Activated CD4-positive, alpha-beta T cell treated with anti-CD3 and anti-CD28 coated beads, Interleukin-2, amount 50 U/mL, for 1 hour (primary cell): ENCODE results near the gene ANKS1B.

ENCODE experiments used
- DNase-seq: peaks from one replicate; pipeline ENCODE4 v3.0.0-alpha.2; 2020

Gene ANKS1B

DNA sequence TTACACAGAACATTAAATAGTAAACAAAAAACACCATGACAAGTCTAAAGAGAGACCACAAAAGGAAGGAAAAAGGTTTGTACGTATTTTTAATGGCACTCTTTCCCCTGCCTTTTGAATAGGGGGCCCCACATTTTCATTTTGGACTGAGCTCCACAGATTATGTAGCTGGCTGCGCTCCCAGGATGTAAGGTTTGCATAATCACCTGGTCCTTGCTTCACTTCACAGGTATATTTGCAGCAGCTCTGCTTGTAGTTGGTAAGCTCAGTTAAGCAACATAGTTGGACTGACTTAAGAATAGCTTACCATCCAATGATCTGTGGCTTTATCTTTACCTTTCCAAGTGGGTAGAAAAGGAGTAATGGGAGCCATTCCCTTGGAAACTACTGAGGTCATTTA lies 885.0 kb downstream of the ANKS1B start:
- DNase-seq, result no peak

DNA sequence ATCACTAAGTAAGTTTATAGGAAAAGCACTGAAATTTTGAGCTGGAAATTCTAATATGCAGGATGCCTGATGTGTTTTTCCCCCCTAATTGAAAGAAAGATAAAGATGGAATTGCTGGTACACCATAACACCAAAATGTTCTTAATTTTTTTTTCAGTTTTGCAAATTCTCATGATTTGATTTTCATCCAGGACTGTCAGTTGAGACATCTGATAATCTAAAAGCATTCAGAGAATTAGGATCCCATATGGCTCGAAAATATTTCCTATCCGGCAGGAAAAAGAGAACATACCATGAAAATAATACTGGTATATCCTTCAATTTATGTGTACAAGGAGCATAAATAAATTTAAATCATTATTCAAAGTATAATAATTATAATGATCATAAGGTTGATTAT lies 887.6 kb downstream of the ANKS1B start:
- DNase-seq, result no peak

DNA sequence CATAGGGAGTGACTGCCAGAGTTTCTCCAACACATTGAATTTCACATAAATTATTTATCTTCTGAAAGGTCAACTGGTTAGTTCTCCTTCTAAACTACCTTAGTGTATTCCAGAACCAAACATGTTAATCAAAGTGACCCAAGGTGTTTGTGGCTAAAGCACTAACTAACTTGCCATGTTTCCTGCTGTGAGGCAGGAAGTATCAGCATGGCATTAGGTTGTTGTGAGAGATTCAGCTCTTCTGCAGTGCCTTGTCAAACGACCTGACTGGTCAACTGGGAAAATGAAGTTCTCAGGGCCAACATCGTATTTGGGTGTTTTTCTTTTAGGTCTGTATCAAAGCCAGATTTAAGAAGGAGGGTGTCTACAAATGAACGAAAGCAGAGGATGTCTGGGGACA lies 891.6 kb downstream of the ANKS1B start:
- no peak for DNase-seq

DNA sequence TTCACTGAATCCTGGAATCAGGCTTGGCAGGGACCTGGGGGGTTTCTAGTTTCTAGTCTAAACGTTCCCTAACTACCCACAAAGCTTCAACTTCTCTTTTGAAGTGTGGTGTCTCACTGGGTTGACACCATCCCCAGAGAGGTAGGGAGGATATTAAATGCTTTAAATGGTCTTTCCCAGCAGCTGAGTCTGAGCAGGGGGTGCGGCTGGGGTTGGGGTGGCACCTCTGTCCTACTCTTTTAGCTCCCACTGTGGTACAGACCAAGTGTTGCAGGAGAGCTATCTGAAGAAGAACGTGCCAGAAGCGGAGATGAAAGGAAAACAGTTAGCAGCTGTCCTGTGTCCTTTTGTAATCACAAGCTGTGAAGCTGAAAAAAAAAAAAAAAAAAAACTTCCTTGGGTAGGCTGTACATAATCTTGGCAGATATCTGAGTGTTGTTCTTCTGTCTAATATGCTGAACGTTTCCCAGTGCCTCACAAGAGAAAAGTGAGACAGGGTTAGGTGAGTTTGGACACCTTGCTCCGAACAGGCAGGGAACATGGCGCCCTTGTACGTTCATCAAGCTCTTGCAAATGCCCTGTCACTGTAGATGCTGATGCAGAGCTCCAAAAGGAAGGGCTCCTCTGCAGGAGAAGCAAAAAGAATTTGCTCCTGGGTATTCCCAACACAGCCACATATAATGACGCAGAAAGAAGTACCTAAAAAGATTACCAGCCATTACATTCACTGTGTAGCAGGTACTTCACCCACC lies 892.5 kb downstream of the ANKS1B start:
- no peak for DNase-seq

DNA sequence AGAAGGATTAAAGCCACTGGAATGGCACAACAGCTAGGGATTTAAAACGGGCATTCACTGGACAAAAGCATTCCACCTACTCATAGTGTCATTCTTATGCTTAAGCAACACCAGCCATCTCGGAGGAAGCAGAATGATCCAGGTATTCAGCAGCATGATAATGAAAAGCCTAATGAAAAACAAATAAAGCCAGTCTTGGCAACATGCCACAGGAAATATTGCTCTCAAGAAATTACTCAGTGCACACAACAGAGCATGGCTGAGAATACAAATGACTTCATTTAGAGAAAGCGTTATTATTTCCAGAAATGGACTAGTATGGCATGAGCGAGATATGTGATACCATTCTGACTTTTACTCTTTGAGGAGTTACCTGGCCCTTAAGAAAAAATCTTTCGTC lies 897.5 kb downstream of the ANKS1B start:
- DNase-seq, result no peak

DNA sequence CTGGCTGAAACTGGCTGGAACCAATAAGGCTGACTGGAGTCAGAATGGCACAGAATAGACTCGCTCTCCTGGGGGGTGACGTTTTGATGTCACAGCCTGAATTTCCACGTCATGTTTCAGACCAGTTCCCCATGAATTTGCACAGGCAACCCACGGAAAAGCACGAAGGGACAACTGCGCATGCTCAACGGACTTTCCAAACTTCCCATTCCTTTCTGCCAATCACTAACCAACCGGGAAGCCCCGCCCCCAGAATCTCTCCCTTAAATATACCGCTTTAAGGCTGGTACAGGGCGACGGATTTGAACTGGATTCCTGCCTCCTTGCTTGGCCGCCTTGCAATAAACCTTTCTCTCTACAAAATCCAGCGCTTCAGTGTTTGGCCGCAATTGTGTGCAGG lies 904.9 kb downstream of the ANKS1B start:
- DNase-seq, result no peak

DNA sequence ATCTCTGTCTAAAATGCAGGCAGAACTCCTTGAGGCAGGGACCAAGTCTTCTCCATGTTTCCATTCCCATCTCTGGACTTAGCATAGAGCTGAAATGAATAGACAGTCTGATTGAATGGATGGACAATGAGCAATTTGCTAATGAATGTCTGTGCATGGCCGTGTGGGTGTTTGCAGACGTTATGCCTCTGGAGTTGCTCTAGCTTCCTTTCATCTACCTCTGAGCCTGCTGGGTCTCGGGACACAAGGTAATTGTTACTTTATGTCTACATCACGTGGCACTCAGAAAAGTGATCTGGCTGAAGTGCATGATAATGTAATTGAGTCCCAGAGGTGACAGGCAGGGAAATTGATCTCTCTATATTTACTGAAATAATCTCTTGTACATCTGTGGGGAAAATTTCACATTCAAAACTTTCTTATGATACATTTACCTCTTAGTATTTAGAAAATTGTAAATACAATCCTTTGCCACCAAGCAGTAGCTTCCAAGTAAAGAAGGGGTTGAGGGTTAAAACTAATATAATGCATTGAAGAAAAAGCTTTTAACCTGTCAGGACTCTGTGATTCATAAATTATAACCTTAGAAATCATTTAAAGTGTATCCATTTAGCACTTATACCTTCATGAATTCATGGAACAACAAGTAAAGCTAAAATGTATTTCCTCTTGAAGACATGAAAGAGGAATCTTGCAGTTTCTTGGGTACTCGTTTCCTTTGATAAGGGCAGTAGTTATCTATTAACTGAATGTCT lies 915.6 kb downstream of the ANKS1B start:
- DNase-seq, result no peak

DNA sequence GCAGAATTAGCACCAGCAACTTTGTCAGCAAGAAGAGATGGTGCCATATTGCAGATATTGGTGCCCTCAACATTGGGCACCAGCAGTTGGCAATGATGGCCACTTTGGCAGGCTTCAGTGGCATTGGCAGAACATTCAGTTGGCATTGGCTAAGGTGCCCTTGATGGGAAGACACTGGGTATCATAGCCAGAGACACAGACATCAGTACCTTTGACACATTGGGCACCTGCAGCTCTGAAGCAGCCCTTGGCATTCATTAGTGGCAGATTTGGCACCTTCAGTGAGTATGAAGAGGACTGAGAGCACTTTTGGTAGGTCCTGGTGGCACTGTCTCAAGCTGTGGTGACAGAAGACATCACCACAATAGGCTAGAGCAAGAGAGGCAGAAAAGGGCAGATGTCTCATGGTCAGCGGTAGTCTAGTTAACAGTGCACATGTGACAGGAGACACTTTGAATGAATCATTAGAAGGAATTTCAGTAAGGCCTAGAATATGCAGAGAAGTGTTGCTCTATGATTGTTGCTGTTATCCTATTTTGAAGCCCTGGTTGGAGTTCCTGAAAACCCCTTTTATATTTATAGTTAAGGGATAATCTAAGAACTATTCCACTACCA lies 917.5 kb downstream of the ANKS1B start:
- no peak for DNase-seq

DNA sequence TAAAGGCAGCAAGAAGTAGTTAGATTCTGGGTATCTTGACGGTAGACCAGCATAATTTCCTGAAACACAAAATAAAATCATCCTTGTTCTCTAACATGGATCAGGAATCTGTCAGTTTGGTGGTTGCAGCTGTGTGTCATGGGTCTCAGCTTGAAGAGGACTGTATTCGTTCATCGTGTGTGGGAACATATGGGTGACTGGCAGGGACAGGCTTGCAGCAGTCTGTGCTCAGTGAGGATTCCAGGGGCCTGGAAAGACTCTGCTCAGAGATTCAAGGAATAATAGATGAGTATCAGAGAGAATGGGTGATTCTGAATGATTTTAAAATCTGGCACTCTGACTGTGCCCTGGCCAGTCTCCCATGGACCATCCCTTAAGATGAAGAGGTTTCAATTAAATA lies 918.0 kb downstream of the ANKS1B start:
- DNase-seq, result no peak

DNA sequence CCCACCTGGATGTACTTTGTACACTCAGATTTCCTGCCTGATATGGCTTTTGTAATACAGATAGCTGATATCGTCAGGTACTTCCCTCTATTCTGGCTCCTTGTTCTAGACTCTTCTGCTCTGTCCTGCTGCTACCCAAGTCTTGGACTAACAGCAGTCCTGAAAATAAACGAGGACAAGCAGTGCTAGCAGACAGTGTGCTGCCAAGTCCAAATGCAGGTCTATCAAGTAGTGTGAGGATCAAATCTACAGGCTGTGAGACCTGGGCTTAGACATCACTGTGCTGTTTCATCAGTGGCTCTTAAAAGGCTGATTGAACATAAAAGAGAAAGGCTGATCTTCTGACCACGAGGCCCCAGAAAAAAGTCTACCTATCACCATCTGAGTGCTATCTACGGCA lies 921.6 kb downstream of the ANKS1B start:
- no peak for DNase-seq

DNA sequence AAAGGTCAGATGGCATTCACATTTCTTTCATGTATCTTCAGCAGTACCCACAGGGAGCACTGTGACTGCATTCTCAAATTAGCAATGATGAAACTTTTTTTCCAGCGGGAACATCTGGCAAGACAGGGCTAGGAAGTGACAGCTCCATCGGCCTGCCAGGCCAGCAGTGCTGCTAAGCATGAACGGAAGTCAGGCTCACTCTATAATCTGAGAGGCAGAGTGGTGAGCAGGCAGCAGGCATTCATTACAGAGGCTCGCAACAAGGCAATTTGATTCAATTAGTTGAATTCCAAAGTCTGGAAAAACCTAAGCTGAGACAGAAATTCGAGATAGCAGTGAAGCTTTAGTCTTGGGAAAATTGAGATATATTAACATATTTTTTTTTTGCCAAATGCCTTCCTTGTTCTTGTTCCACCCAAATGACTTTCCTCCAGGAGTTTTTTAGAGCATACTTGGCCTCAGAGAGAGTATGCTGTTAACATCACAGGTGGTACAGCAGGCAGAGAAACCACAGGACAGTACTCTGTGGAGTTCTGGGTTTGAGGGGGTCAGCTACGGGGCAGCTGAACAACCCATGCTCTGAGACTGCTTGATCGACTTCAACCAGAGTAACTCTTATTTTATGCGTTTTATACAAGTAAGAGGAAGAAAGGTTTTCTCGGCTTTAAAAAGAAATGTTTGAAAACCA lies 924.8 kb downstream of the ANKS1B start:
- no peak for DNase-seq

DNA sequence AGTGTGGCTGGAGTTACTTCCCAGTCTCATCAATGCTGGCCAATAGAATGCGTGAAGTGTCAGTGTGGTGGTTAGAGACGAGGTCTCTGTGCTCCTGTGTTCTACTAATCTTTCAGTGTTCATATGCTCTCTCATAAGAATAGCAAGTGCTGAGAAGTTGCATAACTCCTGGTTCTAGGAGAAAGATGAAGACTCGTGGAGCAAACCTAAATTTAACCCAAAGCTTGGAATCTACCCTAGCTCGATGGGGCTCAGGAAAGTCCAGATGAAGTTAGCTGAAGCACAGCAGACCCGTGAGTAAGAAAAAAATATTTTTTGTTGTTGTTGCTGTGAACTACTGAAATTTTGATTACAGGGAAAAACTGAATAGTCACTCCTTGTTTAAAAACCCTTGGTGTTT lies 927.1 kb downstream of the ANKS1B start:
- DNase-seq, result no peak

DNA sequence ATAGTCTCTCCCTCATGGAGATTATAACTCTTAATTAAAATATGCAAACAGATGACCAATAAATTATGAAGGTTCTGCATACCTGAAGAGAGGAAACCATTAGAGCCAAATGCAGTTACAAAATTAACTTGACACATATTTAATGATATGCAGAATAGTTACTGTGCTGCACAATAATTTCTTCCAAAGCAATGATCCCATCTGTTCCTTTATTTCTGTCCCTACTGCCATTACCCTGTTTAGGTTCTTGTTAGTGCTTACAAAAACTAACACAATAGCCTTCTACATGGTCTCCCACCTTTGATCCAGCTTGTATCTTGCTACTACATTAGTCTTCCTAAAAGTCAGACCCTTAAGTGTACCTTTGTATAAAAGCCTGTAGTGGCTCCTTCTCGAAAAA lies 928.5 kb downstream of the ANKS1B start:
- no peak for DNase-seq

DNA sequence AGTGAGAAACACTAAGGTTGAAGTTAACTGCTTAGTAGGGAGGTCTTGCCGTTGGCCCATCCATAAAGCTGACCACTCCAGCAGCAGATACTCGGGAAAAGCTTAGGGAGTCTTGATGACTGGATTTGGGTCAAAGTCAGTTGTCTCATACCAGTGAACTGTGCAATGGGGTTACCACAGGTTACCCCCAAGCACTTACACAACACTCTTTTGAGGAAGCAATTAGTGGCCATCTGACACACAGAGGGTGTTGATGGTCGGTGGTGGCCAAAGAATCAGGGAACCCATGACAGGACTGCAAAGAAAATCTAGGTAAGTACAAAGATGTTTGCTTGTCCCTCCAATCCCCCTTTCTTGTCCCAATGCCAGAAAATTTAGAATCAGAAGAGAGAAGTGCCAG lies 929.4 kb downstream of the ANKS1B start:
- DNase-seq, result no peak

DNA sequence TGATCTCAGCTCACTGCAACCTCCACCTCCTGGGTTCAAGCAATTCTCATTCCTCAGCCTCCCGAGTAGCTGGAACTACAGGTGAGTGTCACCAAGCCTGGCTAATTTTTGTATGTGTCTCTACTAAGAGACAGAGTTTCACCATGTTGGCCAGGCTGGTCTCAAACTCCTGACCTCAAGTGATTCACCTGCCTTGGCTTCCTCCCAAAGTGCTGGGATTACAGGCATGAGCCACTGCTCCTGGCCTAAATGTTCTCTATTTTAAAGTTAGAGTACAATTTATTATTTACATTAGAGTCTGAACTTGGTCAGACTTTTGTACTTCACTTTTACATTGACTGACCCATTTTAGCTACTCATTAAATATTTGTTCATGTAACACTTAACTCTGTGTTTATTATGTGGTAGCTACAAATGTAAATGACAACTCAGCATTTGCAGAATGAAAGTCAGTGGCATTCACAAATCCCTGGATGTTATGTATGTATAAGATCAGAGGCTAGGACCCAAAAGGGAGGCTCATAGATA lies 930.1 kb downstream of the ANKS1B start:
- no peak for DNase-seq

DNA sequence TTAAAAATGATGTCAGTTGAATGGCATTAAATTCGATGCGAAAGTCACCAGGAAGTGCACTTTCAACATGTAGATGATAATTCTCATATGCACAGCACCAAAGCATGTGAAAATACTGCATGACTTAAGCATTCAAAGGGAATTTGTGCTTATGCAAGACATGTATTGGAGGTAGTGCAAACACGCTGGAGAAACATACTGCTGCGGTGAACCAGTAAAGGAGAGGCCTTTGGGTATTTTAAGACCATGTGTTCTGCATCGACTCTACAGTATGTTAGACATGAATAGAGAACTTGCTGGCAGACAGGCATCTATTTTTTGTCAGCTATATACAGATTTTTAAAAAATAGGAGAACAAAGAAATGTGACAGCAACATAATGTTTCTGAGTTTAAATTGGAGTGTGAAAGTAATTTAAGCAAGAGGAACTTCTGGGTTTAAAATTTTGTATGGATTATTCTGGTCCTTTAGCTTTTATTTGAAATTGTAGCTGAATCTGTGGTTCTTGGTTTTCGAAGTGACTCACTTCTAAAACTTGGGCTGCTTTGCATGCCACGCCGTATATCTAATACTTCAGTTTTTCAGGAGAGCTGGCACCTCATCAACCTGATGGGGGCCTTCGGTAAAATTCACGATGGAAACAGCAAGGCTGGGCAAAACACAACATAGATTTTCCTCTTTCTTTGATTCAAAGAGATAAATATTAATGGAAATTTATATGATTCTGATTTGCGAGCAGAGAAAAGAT lies 930.9 kb downstream of the ANKS1B start:
- DNase-seq, result no peak

DNA sequence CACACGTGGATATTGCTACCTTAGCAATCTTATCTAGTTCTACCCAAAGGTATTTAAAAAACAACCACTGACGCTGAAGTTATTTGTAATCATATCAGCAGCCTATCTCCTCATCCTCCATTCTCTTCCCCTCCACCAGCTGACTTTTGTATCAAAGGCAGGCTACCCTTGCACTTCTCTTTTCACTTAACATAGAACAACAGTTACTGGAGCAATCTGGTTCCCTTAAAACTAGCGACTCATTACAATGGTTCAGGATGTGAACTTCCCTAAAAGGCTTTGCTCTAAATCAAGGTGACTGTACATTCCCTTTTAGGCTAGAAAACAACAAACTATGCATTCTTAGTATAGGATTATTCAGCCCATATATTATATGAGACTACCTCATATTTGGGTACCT lies 935.0 kb downstream of the ANKS1B start:
- DNase-seq, result no peak

DNA sequence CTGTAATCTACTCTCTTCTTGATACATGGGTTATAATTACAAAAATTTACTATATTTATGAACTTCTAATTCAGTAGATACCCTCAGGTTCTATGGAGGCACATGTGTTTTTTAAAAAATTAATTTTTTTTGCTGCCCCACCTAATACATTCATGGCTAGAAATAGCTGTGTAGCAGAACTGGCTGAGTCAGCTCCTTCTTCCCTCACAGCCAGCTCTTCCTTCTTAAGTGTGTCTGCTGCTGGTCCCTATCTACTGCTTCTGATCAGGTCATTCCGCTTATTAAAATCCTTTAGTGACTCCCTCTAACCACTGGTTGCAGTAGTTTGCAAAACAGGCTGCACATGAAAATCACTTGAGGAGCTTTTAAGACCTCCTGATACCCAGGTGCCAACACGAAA lies 939.6 kb downstream of the ANKS1B start:
- DNase-seq, result no peak

DNA sequence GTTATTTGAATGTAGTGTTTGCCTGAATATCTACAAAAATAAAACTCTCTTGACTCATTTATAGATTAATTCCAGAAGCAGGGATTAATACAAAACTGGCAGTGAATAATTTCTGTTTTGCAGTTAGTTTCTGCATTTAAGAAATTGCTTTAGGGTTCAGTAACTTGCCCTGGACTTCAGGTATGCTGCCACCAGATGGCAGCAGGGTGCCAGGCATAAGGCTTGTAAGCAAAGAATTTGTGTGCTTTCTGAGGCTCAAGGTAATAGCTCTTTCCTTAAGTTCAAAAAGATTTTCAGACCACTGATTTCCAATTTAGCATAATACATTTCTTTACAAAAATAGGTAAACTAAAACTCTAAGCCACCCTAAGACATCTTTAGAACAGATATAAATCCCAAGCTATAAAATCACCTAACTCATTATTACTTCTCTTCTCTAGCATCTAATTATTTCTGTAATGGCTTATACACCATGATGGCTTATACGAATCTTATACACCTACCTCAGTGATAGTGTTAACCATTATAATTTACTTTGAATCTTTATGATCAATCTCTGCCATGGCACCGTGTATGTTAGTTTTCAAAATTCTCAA lies 941.3 kb downstream of the ANKS1B start:
- DNase-seq, result peak; percentile 26

DNA sequence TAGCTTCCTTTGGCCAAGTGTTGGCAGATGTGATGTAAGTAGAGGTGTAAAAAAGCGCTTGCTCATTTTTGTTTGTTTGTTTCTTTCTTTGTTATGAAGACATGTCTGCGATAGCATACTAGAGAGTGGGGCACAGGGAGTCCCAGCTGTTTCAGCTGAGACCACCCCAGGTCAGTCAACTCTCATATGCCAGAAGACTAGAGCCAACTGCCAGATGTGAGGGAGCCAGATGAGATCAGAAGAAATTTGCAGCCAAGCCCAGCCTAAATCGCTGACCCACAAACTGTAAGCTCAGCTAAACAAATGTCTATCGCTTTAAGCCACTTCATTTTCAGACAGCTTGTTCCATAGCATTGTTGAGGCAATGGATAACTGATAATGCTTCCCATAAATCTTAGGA lies 942.5 kb downstream of the ANKS1B start:
- no peak for DNase-seq

DNA sequence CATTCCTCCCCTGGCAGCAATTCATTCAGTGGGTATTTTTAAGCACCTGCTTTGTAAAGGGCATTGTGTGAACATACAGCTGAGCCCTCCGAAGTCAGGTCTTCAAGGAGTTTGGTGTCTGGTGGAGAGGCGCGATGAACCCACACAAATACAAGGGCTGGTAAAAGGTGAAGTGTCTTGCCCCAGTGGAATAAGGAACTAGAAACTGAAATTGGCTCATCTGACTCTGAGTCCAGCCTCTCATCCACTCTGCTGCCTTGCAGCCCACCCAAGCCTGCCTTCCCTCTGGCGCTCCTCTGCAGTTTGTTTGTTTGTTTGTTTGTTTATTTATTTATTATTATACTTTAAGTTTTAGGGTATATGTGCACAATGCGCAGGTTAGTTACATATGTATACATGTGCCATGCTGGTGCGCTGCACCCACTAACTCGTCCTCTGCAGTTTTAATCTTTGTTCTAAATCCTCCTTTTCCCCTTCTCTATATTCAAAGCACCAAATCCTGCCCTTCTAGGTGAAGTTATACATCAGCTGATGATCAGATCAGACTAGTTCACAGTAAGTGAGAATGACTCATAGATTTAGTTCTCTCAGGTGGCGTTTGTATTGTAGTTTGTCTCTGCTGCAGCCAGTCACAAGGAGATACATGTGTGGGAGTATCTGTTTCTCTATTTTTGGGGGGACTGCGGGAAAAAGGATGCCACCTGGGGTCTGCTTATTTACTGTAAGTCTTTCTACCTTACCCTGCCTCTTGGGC lies 945.2 kb downstream of the ANKS1B start:
- no peak for DNase-seq
